Measurements from ENCODE around the gene CFAP410.

The CFAP410 gene

DNA sequence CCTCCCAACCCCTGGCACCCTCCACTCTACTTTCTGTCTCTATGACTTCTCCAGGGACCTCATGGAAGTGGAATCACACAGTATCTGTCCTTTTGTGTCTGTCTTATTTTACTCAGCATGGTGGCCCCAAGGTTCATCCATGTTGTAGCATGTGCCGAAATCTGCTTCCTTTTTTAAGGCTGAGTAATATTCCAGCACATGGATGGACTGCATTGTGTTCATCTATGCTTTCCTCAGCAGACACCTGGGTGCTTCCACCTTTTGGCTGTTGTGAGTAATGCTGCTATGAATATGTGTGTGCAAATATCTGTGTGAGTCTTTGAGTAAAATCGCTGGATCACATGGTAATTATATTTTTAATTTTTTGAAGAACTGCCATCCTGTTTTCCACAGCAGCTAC, 40.9 kb downstream of the CFAP410 start:
- TF ChIP-seq, protein P1, sequence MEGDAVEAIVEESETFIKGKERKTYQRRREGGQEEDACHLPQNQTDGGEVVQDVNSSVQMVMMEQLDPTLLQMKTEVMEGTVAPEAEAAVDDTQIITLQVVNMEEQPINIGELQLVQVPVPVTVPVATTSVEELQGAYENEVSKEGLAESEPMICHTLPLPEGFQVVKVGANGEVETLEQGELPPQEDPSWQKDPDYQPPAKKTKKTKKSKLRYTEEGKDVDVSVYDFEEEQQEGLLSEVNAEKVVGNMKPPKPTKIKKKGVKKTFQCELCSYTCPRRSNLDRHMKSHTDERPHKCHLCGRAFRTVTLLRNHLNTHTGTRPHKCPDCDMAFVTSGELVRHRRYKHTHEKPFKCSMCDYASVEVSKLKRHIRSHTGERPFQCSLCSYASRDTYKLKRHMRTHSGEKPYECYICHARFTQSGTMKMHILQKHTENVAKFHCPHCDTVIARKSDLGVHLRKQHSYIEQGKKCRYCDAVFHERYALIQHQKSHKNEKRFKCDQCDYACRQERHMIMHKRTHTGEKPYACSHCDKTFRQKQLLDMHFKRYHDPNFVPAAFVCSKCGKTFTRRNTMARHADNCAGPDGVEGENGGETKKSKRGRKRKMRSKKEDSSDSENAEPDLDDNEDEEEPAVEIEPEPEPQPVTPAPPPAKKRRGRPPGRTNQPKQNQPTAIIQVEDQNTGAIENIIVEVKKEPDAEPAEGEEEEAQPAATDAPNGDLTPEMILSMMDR (IDR thresholded peaks at IDR 0.05), result no peak
- no peak overlapping the region for H3K27ac ChIP-seq
- H3K27me3 ChIP-seq (ENCODE audit: control insufficient read depth, insufficient read depth, low read length), result no peaks in the 10 kb centered on the region
- peaks cover 3% of the 10 kb centered on the region for H3K4me1 ChIP-seq
- no peak overlapping the region for H3K4me2 ChIP-seq (ENCODE audit: low read length)
- no peak overlapping the region for H3K4me3 ChIP-seq (ENCODE audit: low read depth, low read length)
- no peak overlapping the region for H3K9ac ChIP-seq
- no peaks in the 10 kb centered on the region for H3K36me3 ChIP-seq (ENCODE audit: control insufficient read depth, insufficient read depth, low read length)
- no peak overlapping the region for H2AFZ ChIP-seq
- H3K9me3 ChIP-seq (ENCODE audit: control insufficient read depth, low read length), result no peaks in the 10 kb centered on the region
- no peaks in the 10 kb centered on the region for H3K79me2 ChIP-seq

- H3K9ac ChIP-seq, result no peak overlapping the region
- no peak overlapping the region for H3K27ac ChIP-seq
- TF ChIP-seq, protein P1 (IDR thresholded peaks at IDR 0.05), result peak; percentile 60
- H3K36me3 ChIP-seq (ENCODE audit: control insufficient read depth, insufficient read depth, low read length), result no peaks in the 10 kb centered on the region
- no peaks in the 10 kb centered on the region for H3K27me3 ChIP-seq (ENCODE audit: control insufficient read depth, insufficient read depth, low read length)
- H3K4me3 ChIP-seq (ENCODE audit: low read depth, low read length), result no peak overlapping the region
- no peak overlapping the region for H3K4me2 ChIP-seq (ENCODE audit: low read length)
- H3K9me3 ChIP-seq (ENCODE audit: control insufficient read depth, low read length), result no peaks in the 10 kb centered on the region
- H2AFZ ChIP-seq, result peak overlapping the region; percentile 11
- H3K79me2 ChIP-seq, result no peaks in the 10 kb centered on the region
- peaks cover 3% of the 10 kb centered on the region for H3K4me1 ChIP-seq
Observed at GRCh38 chr21:44297525-44298290, 41.5 kb downstream of the CFAP410 start.

GRCh38 chr21:44296916-44297315, 42.3 kb downstream of the CFAP410 start:
- peaks cover 3% of the 10 kb centered on the region for H3K4me1 ChIP-seq
- TF ChIP-seq, protein P1 (IDR thresholded peaks at IDR 0.05), result no peak

DNA sequence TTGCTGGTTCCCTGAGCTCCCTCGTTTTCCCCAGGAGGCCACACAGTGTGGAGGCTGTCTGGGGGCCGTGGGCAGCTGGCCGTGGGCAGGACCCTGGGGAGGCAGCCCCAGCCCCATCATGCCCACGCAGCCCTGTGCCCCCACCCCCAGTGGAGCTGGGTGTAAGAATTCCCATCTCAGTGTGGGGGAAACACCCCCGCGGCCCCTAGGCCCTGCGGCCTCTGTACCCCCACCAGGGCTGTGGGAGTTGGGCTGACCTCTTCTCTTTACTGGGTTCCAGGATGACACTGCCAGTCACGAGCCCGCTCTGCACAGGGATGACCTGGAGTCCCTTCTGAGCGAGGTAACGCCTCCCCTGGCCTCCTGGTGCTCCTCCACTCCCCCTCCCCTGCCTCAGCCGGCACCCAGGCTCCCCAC, 43.1 kb downstream of the CFAP410 start:
- Histone ChIP-seq H3K4me2 (ENCODE audit: low read length) (no peak overlapping the region), H3K79me2 (no peaks in the 10 kb centered on the region), H3K36me3 (ENCODE audit: control insufficient read depth, insufficient read depth, low read length) (no peaks in the 10 kb centered on the region), H3K9ac (no peak overlapping the region), H3K4me3 (ENCODE audit: low read depth, low read length) (no peak overlapping the region), H3K27ac (no peak overlapping the region), H2AFZ (no peak overlapping the region), H3K4me1 (peaks cover 3% of the 10 kb centered on the region), H3K27me3 (ENCODE audit: control insufficient read depth, insufficient read depth, low read length) (no peaks in the 10 kb centered on the region), H3K9me3 (ENCODE audit: control insufficient read depth, low read length) (no peaks in the 10 kb centered on the region)
- TF ChIP-seq, protein P1 (IDR thresholded peaks at IDR 0.05), result no peak

More at GRCh38 chr21:44296916-44297315, 42.3 kb downstream of the CFAP410 start:
- H3K79me2 ChIP-seq, result no peaks in the 10 kb centered on the region
- no peak overlapping the region for H3K4me2 ChIP-seq (ENCODE audit: low read length)
- H2AFZ ChIP-seq, result no peak overlapping the region
- H3K27ac ChIP-seq, result no peak overlapping the region
- H3K9ac ChIP-seq, result no peak overlapping the region
- no peaks in the 10 kb centered on the region for H3K9me3 ChIP-seq (ENCODE audit: control insufficient read depth, low read length)
- H3K27me3 ChIP-seq (ENCODE audit: control insufficient read depth, insufficient read depth, low read length), result no peaks in the 10 kb centered on the region
- H3K4me3 ChIP-seq (ENCODE audit: low read depth, low read length), result no peak overlapping the region
- H3K36me3 ChIP-seq (ENCODE audit: control insufficient read depth, insufficient read depth, low read length), result no peaks in the 10 kb centered on the region

DNA sequence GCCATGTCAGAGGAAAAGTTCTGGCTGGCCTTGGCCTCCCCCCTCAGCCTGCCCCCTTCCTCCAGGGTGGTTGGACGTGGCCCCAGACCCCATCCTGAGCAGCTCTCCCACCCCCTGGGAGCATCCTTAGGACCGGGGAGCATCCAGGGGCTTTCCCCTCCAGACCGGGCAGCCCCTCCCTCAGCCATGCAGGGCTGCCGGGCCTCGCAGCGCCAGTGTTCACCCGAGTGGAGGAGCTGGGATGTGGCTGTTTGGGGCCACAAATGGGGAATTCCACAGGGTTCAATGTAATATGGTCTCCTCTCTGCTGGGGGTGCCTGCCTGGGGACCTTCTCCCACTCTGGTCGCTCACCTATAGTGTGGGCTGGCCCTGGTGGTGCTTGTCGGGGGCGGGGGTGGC, 43.5 kb downstream of the CFAP410 start:
- TF ChIP-seq, protein P1 (IDR thresholded peaks at IDR 0.05), result no peak
- Histone ChIP-seq H3K4me2 (ENCODE audit: low read length) (no peak overlapping the region), H3K79me2 (no peaks in the 10 kb centered on the region), H3K36me3 (ENCODE audit: control insufficient read depth, insufficient read depth, low read length) (no peaks in the 10 kb centered on the region), H3K4me1 (peaks cover 3% of the 10 kb centered on the region), H3K27me3 (ENCODE audit: control insufficient read depth, insufficient read depth, low read length) (no peaks in the 10 kb centered on the region), H2AFZ (no peak overlapping the region), H3K4me3 (ENCODE audit: low read depth, low read length) (no peak overlapping the region), H3K9ac (no peak overlapping the region), H3K9me3 (ENCODE audit: control insufficient read depth, low read length) (no peaks in the 10 kb centered on the region), H3K27ac (no peak overlapping the region)
